Neural cell (in vitro differentiated cells): ENCODE measurements around the gene RAF1. TPM values are rescaled to one million over a fixed set of nuclear protein-coding genes. Genes with fewer than 3 reads are reported as not detected.

Experiments
- H2AFZ ChIP-seq: fragments of 200-600, 300-800 bp; sonication (generic), shearing (Covaris generic); 2 replicates; pipeline ENCODE4 v1.6.0; 2014; ENCODE audit warnings: low read depth, mild to moderate bottlenecking, antibody characterized with exemption, low read length, moderate library complexity
- H3F3A ChIP-seq: fragments of 200-600 bp; shearing (Covaris generic); 2 replicates; pipeline ENCODE4 v1.6.1; 2016; ENCODE audit warnings: mild to moderate bottlenecking, moderate library complexity, mixed read lengths, antibody characterized with exemption, low read length; ENCODE audit not compliant: insufficient read depth, poor library complexity, severe bottlenecking
- H3K27ac ChIP-seq: fragments of 200-600, 300-800 bp; sonication (generic), shearing (Covaris generic); 2 replicates; pipeline ENCODE4 v1.5.1; 2014; ENCODE audit warnings: mild to moderate bottlenecking, low read length, moderate library complexity
- H3K27me3 ChIP-seq: fragments of 300-800, 200-600 bp; sonication (generic), shearing (Covaris generic); 2 replicates; pipeline ENCODE4 v1.6.0; 2014; ENCODE audit warnings: mild to moderate bottlenecking, low read depth, low read length, moderate library complexity; ENCODE audit not compliant: insufficient read depth
- H3K36me3 ChIP-seq: fragments of 300-800, 200-600 bp; sonication (generic), shearing (Covaris generic); 2 replicates; pipeline ENCODE4 v1.5.1; 2014; ENCODE audit warnings: mild to moderate bottlenecking, antibody characterized with exemption, low read length, moderate library complexity; ENCODE audit not compliant: insufficient read depth
- H3K4me2 ChIP-seq: fragments of 300-800, 200-600 bp; sonication (generic), shearing (Covaris generic); 2 replicates; pipeline ENCODE4 v1.6.0; 2014; ENCODE audit warnings: mild to moderate bottlenecking, low read length
- H3K4me3 ChIP-seq: fragments of 300-800, 200-600 bp; sonication (generic), shearing (Covaris generic); 2 replicates; pipeline ENCODE4 v1.5.1; 2014; ENCODE audit warnings: mild to moderate bottlenecking, low read length, moderate library complexity
- H3K79me2 ChIP-seq: fragments of 200-600 bp; shearing (Covaris generic); replicated peaks from 2 replicates; pipeline ENCODE4 v1.6.0; 2014; ENCODE audit warnings: mild to moderate bottlenecking, low read length, moderate library complexity; ENCODE audit not compliant: insufficient read depth
- H3K9ac ChIP-seq: fragments of 300-800, 200-600 bp; sonication (generic), shearing (Covaris generic); 2 replicates; pipeline ENCODE4 v1.6.1; 2016; ENCODE audit warnings: mild to moderate bottlenecking, low read length, mixed read lengths
- H3K9me2 ChIP-seq: fragments of 200-600 bp; shearing (Covaris generic); 2 replicates; pipeline ENCODE4 v1.6.1; 2016; ENCODE audit warnings: mild to moderate bottlenecking, low read length, mixed read lengths; ENCODE audit not compliant: insufficient read depth
- H3K9me3 ChIP-seq: fragments of 200-600, 300-800 bp; sonication (generic), shearing (Covaris generic); 2 replicates; pipeline ENCODE4 v1.6.1; 2016; ENCODE audit warnings: mild to moderate bottlenecking, mixed run types, low read length, moderate library complexity, mixed read lengths
- H4K20me1 ChIP-seq: fragments of 200-600 bp; shearing (Covaris generic); 2 replicates; pipeline ENCODE4 v1.6.1; 2016; ENCODE audit warnings: mild to moderate bottlenecking, mixed run types; ENCODE audit not compliant: insufficient read depth
- EP300 ChIP-seq: fragments of 450-650 bp; conservative IDR thresholded peaks from 2 replicates; pipeline ENCODE4 v1.6.1; 2014; ENCODE audit warnings: antibody characterized with exemption, mild to moderate bottlenecking, moderate library complexity; ENCODE audit not compliant: poor library complexity, severe bottlenecking
- EZH2 ChIP-seq: fragments of 200-600, 300-800 bp; shearing (Covaris generic), sonication (generic); IDR thresholded peaks from 2 replicates; pipeline ENCODE4 v1.6.1; 2014; ENCODE audit warnings: antibody characterized with exemption, low read length, borderline replicate concordance, mild to moderate bottlenecking; ENCODE audit not compliant: insufficient read depth, poor library complexity, severe bottlenecking
- MXI1 ChIP-seq: fragments of 450-650 bp; conservative IDR thresholded peaks from 2 replicates; pipeline ENCODE4 v1.6.1; 2014; ENCODE audit warnings: antibody characterized with exemption, mild to moderate bottlenecking; ENCODE audit not compliant: poor library complexity, severe bottlenecking
- POLR2AphosphoS5 ChIP-seq: IDR thresholded peaks from 2 replicates; pipeline ENCODE4 v1.6.1; 2012
- RAD21 ChIP-seq: fragments of 450-650 bp; conservative IDR thresholded peaks from 2 replicates; pipeline ENCODE4 v1.6.1; 2014; ENCODE audit warnings: antibody characterized with exemption, mild to moderate bottlenecking, moderate library complexity
- SMC3 ChIP-seq: fragments of 450-650 bp; conservative IDR thresholded peaks from 2 replicates; pipeline ENCODE4 v1.6.1; 2014; ENCODE audit warnings: antibody characterized with exemption, mild to moderate bottlenecking, moderate library complexity; ENCODE audit not compliant: poor library complexity
- TAF1 ChIP-seq: IDR thresholded peaks from 2 replicates; pipeline ENCODE4 v1.6.1; 2012; ENCODE audit warnings: low read depth
- polyA plus RNA-seq: library from polyadenylated mRNA; depleted of rRNA; stranded (reverse); fragments of >200 nt; gene quantifications from 2 replicates; pipeline ENCODE4 v1.2.3, GENCODE V29; 2014
- TF ChIP-seq, protein P1 (sequence below): fragments of 450-650 bp; IDR thresholded peaks from 2 replicates; pipeline ENCODE4 v1.5.1; 2014; ENCODE audit warnings: antibody characterized with exemption, mild to moderate bottlenecking, moderate library complexity; ENCODE audit not compliant: poor library complexity, severe bottlenecking
- TF ChIP-seq, protein P2 (sequence below): IDR thresholded peaks from 2 replicates; pipeline ENCODE4 v1.6.1; 2012; ENCODE audit warnings: borderline replicate concordance

The RAF1 gene
- polyA plus RNA-seq, 1 donor from 2014 or later = 215 TPM

DNA sequence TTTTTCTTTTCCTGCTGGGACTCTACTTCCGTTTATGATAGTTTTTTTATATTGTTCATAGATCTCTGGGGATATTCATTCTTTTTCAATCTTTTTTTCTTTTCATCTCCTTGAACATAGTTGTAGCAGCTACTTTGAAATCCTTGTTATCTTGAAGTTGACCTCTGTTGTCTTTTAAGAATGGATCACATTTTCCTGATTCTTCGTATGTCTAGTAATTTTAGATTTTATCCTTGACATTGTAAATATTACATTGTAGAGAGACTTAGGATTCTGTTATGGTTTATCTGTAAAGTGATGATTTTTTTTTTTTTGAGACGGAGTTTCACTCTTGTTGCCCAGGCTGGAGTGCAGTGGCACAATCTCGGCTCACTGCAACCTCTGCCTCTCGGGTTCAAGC is 86.5 kb downstream of the RAF1 start:
- Histone ChIP-seq H3K4me2 (no peak overlapping the region), H3F3A (no peaks in the 10 kb centered on the region), H3K79me2 (no peaks in the 10 kb centered on the region), H3K27me3 (no peaks in the 10 kb centered on the region), H3K9me2 (no peaks in the 10 kb centered on the region), H4K20me1 (no peaks in the 10 kb centered on the region), H2AFZ (no peak overlapping the region), H3K36me3 (peaks cover 3% of the 10 kb centered on the region), H3K27ac (no peak overlapping the region), H3K9ac (no peak overlapping the region), H3K9me3 (no peaks in the 10 kb centered on the region), H3K4me3 (no peak overlapping the region)
- no peak for TF ChIP-seq SMC3
- no peak for TF ChIP-seq POLR2AphosphoS5

DNA sequence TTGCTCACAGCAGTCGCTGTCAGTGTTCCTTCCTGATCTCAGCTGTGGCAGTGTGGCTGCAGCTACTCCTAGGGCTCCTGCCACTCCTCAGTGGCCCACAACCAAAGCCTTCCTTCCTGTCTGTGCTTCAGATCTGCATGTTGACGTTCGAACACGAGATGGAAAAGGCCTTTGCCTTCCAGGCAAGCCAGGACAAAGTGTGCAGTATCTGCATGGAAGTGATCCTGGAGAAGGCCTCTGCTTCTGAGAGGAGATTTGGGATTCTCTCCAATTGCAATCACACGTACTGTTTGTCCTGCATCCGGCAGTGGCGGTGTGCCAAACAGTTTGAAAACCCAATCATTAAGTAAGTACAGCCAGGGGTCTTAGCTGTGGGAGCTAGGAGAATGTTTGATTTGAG is 89.3 kb downstream of the RAF1 start:
- TF ChIP-seq, protein P1, sequence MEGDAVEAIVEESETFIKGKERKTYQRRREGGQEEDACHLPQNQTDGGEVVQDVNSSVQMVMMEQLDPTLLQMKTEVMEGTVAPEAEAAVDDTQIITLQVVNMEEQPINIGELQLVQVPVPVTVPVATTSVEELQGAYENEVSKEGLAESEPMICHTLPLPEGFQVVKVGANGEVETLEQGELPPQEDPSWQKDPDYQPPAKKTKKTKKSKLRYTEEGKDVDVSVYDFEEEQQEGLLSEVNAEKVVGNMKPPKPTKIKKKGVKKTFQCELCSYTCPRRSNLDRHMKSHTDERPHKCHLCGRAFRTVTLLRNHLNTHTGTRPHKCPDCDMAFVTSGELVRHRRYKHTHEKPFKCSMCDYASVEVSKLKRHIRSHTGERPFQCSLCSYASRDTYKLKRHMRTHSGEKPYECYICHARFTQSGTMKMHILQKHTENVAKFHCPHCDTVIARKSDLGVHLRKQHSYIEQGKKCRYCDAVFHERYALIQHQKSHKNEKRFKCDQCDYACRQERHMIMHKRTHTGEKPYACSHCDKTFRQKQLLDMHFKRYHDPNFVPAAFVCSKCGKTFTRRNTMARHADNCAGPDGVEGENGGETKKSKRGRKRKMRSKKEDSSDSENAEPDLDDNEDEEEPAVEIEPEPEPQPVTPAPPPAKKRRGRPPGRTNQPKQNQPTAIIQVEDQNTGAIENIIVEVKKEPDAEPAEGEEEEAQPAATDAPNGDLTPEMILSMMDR = no peak
- TF ChIP-seq MXI1 (no peak), RAD21 (no peak), TAF1 (no peak), SMC3 (no peak), EZH2 (no peak), EP300 (no peak), POLR2AphosphoS5 (no peak)
- TF ChIP-seq, protein P2, sequence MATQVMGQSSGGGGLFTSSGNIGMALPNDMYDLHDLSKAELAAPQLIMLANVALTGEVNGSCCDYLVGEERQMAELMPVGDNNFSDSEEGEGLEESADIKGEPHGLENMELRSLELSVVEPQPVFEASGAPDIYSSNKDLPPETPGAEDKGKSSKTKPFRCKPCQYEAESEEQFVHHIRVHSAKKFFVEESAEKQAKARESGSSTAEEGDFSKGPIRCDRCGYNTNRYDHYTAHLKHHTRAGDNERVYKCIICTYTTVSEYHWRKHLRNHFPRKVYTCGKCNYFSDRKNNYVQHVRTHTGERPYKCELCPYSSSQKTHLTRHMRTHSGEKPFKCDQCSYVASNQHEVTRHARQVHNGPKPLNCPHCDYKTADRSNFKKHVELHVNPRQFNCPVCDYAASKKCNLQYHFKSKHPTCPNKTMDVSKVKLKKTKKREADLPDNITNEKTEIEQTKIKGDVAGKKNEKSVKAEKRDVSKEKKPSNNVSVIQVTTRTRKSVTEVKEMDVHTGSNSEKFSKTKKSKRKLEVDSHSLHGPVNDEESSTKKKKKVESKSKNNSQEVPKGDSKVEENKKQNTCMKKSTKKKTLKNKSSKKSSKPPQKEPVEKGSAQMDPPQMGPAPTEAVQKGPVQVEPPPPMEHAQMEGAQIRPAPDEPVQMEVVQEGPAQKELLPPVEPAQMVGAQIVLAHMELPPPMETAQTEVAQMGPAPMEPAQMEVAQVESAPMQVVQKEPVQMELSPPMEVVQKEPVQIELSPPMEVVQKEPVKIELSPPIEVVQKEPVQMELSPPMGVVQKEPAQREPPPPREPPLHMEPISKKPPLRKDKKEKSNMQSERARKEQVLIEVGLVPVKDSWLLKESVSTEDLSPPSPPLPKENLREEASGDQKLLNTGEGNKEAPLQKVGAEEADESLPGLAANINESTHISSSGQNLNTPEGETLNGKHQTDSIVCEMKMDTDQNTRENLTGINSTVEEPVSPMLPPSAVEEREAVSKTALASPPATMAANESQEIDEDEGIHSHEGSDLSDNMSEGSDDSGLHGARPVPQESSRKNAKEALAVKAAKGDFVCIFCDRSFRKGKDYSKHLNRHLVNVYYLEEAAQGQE = no peak
- Histone ChIP-seq H3K4me3 (no peak overlapping the region), H2AFZ (no peak overlapping the region), H4K20me1 (no peaks in the 10 kb centered on the region), H3K36me3 (peaks cover 11% of the 10 kb centered on the region), H3K27ac (no peak overlapping the region), H3K9me3 (no peaks in the 10 kb centered on the region), H3K4me2 (no peak overlapping the region), H3K27me3 (no peaks in the 10 kb centered on the region), H3K9ac (no peak overlapping the region), H3K9me2 (no peaks in the 10 kb centered on the region), H3K79me2 (no peaks in the 10 kb centered on the region), H3F3A (no peaks in the 10 kb centered on the region)

DNA sequence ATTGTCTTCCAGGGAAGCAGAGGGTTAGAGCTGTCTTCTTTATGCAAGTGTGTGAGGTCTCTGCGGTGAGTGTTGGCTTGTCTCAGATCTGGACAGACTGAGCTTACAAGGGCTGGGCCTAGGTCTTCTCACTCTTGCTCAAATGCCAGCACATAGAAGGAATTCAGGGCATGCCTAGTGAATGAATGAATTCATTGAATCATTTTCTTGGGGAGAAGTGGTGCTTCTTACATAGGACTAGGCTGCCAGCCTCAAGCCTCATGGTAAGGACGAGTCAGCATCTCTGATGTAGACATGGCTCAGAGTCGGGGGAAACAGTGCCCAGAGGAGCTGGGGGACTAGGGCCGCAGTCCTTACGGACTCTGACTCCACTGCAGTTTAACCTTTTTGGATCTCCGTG is 89.8 kb downstream of the RAF1 start:
- no peaks in the 10 kb centered on the region for H3K27me3 ChIP-seq

More for the DNA sequence above, 89.8 kb downstream of the RAF1 start:
- no peak for TF ChIP-seq POLR2AphosphoS5
- TF ChIP-seq EZH2 = no peak
- no peak for TF ChIP-seq TAF1
- no peak for TF ChIP-seq EP300
- TF ChIP-seq, protein P1 = no peak
- no peak for TF ChIP-seq MXI1
- H3K27ac ChIP-seq = no peak overlapping the region
- no peaks in the 10 kb centered on the region for H3F3A ChIP-seq
- no peak overlapping the region for H3K4me3 ChIP-seq
- no peaks in the 10 kb centered on the region for H4K20me1 ChIP-seq
- H3K4me2 ChIP-seq = no peak overlapping the region
- H3K9me2 ChIP-seq = no peaks in the 10 kb centered on the region
- H3K9ac ChIP-seq = no peak overlapping the region
- H2AFZ ChIP-seq = no peak overlapping the region
- H3K36me3 ChIP-seq = peaks cover 11% of the 10 kb centered on the region
- H3K79me2 ChIP-seq = no peaks in the 10 kb centered on the region
- no peaks in the 10 kb centered on the region for H3K9me3 ChIP-seq
